Activated CD8-positive, alpha-beta memory T cell treated with anti-CD3 and anti-CD28 coated beads for 4 hours (primary cell): Measurements from ENCODE around the gene PPID.
A peak's percentile ranks its signal among the peaks of the same experiment; 100 is the strongest.
"Not testable (repeated sequence)": the region's sequence is repeated elsewhere in the genome, so short reads cannot be mapped to it uniquely, and the experiment has no call there.

Source experiments
- DNase-seq, 2 donors: peaks; one replicate each; pipeline ENCODE4 v3.0.0-alpha.2; 2020; ENCODE audit warnings: low read depth in 2 of 2

Gene PPID

GRCh38 chr4:158729716-158730559 is 6.7 kb upstream of the PPID start:
- peak in 1 of 2 donors; percentile 12 for DNase-seq

GRCh38 chr4:158728236-158728635 is 5.0 kb upstream of the PPID start:
- DNase-seq, result no peak

DNA sequence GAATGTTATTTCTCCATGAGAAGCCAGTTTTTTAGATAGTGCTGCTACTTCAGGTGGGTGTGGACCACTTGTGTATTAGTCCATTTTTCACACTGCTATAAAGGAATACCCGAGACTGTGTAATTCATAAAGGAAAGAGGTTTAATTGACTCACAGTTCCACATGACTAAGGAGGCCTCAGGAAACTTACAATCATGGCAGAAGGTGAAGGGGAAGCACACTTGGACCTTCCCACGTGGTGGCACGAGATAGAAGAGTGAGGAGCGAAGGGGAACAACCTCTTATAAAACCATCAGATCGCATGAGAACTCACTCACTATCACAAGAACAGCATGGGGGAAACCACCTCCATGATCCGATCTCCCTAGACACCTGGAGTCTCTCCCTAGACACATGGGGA is 3.4 kb upstream of the PPID start:
- no peak for DNase-seq

- no peak for DNase-seq
Measured at GRCh38 chr4:158724637-158725036, 1.4 kb upstream of the PPID start.

DNA sequence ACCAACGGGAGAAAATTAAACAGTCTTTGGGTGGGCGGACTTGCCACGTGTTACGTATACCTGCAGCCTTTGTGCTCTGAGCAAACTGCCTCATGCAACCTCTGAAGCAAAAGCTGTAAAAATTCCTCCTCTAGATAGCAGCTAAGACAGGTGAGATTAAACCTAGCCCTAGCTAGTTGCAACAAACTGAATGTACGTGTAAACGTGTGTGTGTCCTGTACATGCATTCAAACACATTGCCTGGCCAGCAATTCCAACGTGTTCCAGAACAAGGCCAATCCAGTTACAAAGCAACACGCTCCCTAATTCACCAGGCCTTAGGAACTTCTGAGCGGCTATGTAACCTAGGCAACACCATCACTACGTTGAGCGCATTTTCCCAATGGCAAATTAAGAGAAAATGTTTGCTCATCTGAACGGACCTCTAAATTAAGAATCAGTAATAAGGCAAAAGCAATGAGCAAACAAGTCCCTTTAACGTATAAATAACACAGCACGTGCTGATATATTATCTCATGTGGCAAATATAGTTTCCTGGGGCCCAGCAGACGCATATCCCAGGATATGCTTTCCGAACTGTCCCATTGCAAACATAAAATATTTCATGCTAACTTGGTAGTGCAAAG is 792 bp downstream of the PPID start:
- no peak for DNase-seq

- DNase-seq, result no peak
Measured at GRCh38 chr4:158721680-158722079, 1.5 kb downstream of the PPID start.

- DNase-seq, result no peak
Measured at GRCh38 chr4:158715802-158716201, 7.4 kb downstream of the PPID start.

- no peak for DNase-seq
Measured at GRCh38 chr4:158714937-158715336, 8.3 kb downstream of the PPID start.

DNA sequence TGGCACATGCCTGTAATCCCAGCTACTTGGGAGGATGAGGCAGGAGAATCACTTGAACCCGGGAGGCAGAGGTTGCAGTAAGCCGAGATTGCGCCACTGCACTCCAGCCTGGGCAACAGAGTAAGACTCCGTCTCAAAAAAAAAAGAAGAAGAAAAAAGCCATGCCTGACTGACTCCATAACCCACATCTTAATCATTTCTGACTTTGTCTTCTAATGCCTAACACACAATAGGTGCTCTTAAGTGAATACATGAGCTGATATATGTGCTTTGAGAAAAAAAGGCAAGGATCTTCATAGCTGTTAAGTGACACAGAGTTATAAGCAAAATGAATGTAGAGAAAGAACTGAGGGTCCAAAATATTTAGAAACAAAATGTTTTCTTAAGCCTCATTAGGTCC is 10.6 kb downstream of the PPID start:
- DNase-seq, result not testable (repeated sequence)

- no peak for DNase-seq
Measured at GRCh38 chr4:158710814-158711213, 12.4 kb downstream of the PPID start.

DNA sequence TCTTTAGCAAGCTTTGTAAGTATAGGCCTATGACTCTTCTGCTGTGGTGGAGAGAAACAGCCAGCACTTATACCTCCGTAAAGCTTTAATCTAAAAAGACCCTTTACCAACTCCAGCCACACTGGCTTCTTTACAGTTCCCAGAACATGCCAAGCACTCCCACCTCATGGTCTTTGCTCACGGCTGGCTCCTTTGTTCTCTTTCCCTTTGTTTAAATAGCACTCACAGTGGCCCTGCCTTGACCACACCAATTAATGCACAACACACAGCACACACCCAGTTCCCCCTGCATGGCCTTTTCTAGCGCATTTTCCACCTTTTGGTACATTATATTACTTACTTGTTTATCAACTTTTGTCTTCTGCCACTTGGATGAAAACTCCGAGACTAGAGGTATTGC is 18.9 kb downstream of the PPID start:
- DNase-seq, result no peak

GRCh38 chr4:158688813-158689212 is 34.4 kb downstream of the PPID start:
- no peak for DNase-seq

GRCh38 chr4:158682066-158682465 is 41.1 kb downstream of the PPID start:
- no peak for DNase-seq

DNA sequence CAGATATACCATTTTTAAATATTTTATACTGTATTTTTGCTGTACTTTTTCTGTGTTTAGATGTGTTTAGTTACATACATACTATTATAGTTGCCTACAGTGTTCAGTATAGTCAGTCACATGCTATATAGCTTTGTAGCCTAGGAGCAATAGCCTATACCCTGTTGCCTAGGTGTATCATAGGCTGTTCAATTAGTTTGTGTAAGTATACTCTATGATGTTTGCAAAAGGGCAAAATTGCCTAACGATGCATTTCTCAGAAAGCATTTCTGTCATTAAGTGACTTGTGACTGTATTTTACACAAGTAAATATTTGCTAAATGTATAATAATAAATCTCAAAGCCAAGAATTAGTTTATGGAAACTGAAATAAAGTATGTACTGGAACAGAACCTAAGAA is 41.6 kb downstream of the PPID start:
- DNase-seq, result no peak

DNA sequence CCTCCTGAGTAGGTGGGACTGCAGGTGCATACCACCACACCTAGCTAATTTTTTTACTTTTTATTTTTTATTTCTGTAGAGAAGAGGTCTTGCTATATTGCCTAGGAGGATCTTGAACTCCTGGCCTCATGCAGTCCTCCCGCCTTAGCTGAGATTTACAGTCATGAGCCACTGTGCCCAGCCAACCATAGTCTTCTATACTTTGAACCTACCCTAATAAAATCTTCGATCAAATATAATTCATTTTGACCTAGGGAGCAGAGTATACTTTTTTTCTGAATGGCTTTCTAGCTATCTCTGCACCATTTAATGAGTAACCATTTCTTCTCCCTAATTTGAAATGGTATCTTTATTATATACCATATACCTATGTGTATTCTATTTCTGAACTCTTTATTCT is 44.4 kb downstream of the PPID start:
- DNase-seq, result no peak

- no peak for DNase-seq
Measured at GRCh38 chr4:158676076-158676475, 47.1 kb downstream of the PPID start.

GRCh38 chr4:158673633-158674032 is 49.6 kb downstream of the PPID start:
- DNase-seq, result no peak

- DNase-seq, result peak; percentile 95 to 98
Measured at GRCh38 chr4:158671915-158672806, 51.0 kb downstream of the PPID start, which contains the start of gene ETFDH. Gene ETFDH (plus strand): TSS chr4:158672296. CDS start chr4:158672457, 161 bp downstream.

DNA sequence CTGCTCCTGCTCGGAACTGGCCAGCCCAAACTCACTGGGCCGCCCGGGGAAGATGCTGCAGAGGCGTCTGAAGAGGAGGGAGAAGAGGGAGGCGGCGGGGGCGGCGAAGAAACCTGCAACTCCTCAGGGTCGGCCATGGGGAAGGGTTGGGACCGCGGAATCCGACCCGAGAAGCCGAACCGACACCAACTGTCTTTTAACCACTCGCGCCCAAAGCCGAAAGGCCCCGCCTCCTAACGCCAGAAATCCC is 51.6 kb downstream of the PPID start, which contains the start of gene C4orf46:
Gene C4orf46 (minus strand): TSS at position 223 of the 250 bp plus-strand sequence. CDS start 86 bp downstream, at position 137.
- DNase-seq, result no peak

- DNase-seq, result peak in 1 of 2 donors; percentile 14
Measured at GRCh38 chr4:158670975-158671664, 52.1 kb downstream of the PPID start.

DNA sequence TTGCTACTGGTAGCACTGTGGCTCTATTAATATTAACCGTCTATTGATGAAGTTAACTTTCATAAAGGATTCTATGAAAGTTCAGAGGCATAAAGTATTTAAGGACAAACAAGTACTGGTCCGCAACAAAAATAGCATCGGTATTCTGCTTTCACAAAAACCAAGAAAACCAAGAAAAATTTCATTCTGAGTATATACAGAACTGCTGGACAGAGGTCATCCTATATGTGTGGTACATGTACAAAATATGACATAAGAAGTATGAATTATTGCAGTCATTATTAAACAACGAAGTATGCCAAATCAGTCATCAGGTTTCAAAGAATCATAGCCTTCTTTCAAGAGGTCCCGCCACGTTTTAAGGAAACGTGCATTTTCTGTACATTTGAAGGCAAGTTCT is 53.9 kb downstream of the PPID start:
- no peak for DNase-seq
